HepG2 (cell line): Measurements from ENCODE around the gene ABCC3. TPM values are rescaled to one million over a fixed set of nuclear protein-coding genes. Genes with fewer than 3 reads are reported as not detected.

Experiments
- DR1 ChIP-seq: sonication (generic); formaldehyde crosslinking; IDR thresholded peaks from 2 replicates; pipeline ENCODE4 v1.8.0; 2021; ENCODE audit warnings: mild to moderate bottlenecking, missing genetic modification reagents, inconsistent platforms
- EZH2 ChIP-seq: conservative IDR thresholded peaks from 2 replicates; pipeline ENCODE4 v1.6.1; 2012; ENCODE audit warnings: mild to moderate bottlenecking, low read depth, low read length, moderate library complexity
- RBM39 ChIP-seq: fragments of 200-400 bp; formaldehyde crosslinking; IDR thresholded peaks from one replicate; pipeline ENCODE4 v1.6.1; 2018; ENCODE audit warnings: antibody characterized with exemption, mild to moderate bottlenecking, low read depth, low read length; ENCODE audit not compliant: poor library complexity, severe bottlenecking
- SIN3B ChIP-seq: fragments of 150-350 bp; IDR thresholded peaks from 2 replicates; pipeline ENCODE4 v1.6.1; 2014; ENCODE audit warnings: low read length
- TAF1 ChIP-seq: sonication (generic); formaldehyde crosslinking; IDR thresholded peaks from 2 replicates; pipeline ENCODE4 v1.4.0; 2020; ENCODE audit warnings: missing genetic modification reagents
- TBP ChIP-seq: sonication (generic); formaldehyde crosslinking; IDR thresholded peaks from 2 replicates; pipeline ENCODE4 v1.5.0; 2020; ENCODE audit warnings: missing genetic modification reagents
- TP53 ChIP-seq: sonication (generic); formaldehyde crosslinking; conservative IDR thresholded peaks from 2 replicates; pipeline ENCODE4 v1.4.0; 2020; ENCODE audit warnings: missing genetic modification reagents
- ZNF24 ChIP-seq: fragments of 450-650 bp; IDR thresholded peaks from 2 replicates; pipeline ENCODE4 v1.6.1; 2017; ENCODE audit warnings: antibody characterized with exemption, mild to moderate bottlenecking
- ZNF550 ChIP-seq: sonication (generic); formaldehyde crosslinking; IDR thresholded peaks from 2 replicates; pipeline ENCODE4 v1.4.0; 2020; ENCODE audit warnings: mild to moderate bottlenecking, missing genetic modification reagents, borderline replicate concordance
- ZNF562 ChIP-seq: sonication (generic); formaldehyde crosslinking; IDR thresholded peaks from 2 replicates; pipeline ENCODE4 v1.8.0; 2022; ENCODE audit warnings: missing genetic modification reagents, borderline replicate concordance
- ZNF670 ChIP-seq: sonication (generic); formaldehyde crosslinking; IDR thresholded peaks from 2 replicates; pipeline ENCODE4 v1.8.0; 2022; ENCODE audit warnings: mild to moderate bottlenecking, missing genetic modification reagents, borderline replicate concordance
- ZNF674 ChIP-seq: sonication (generic); formaldehyde crosslinking; IDR thresholded peaks from 2 replicates; pipeline ENCODE4 v1.5.0; 2020; ENCODE audit warnings: low read depth, mild to moderate bottlenecking, missing genetic modification reagents
- ZSCAN12 ChIP-seq: sonication (generic); formaldehyde crosslinking; IDR thresholded peaks from 2 replicates; pipeline ENCODE4 v1.9.0; 2021; ENCODE audit warnings: mild to moderate bottlenecking, missing genetic modification reagents
- polyA plus RNA-seq, 8 experiments: library from polyadenylated mRNA; depleted of rRNA in 3 of 8; stranded (reverse) in 7 of 8; unstranded in 1 of 8; fragments of >200 nt; fragmentation: Illumina TruSeq in 4 of 8; extraction: Trizol in 4 of 8; gene quantifications; 2 replicates each; pipeline versions ENCODE4 v1.2.1 to v1.2.3, GENCODE V29; 2011 to 2016; ENCODE audit warnings: low read depth in 4 of 8, missing spikeins in 1 of 8, mixed read lengths in 1 of 8; ENCODE audit not compliant: insufficient read depth in 1 of 8
- total RNA-seq, 5 experiments: library from RNA; depleted of rRNA; stranded (reverse); fragments of >200 nt; fragmentation: Illumina TruSeq; extraction: Trizol; gene quantifications; 2 replicates each; pipeline ENCODE4 v1.2.3, GENCODE V29; 2016; ENCODE audit warnings: low read depth in 1 of 5
- TF ChIP-seq, protein P1 (sequence below): sonication (generic); formaldehyde crosslinking; IDR thresholded peaks from 2 replicates; pipeline ENCODE4 v1.5.0; 2020; ENCODE audit warnings: missing genetic modification reagents
- TF ChIP-seq, protein P2 (sequence below): sonication (generic); formaldehyde crosslinking; IDR thresholded peaks from 2 replicates; pipeline ENCODE4 v1.5.1; 2020; ENCODE audit warnings: missing genetic modification reagents, mild to moderate bottlenecking, borderline replicate concordance
- TF ChIP-seq, protein P3 (sequence below): sonication (generic); formaldehyde crosslinking; IDR thresholded peaks from 2 replicates; pipeline ENCODE4 v1.4.0; 2020; ENCODE audit warnings: missing genetic modification reagents
- TF ChIP-seq, protein P4 (sequence below): sonication (generic); formaldehyde crosslinking; IDR thresholded peaks from 2 replicates; pipeline ENCODE4 v1.4.0; 2020; ENCODE audit warnings: missing genetic modification reagents
- TF ChIP-seq, protein P5 (sequence below): sonication (generic); formaldehyde crosslinking; IDR thresholded peaks from 2 replicates; pipeline ENCODE4 v1.4.0; 2020; ENCODE audit warnings: mild to moderate bottlenecking, missing genetic modification reagents
- TF ChIP-seq, protein P6 (sequence below): sonication (generic); formaldehyde crosslinking; IDR thresholded peaks from 2 replicates; pipeline ENCODE4 v1.4.0; 2020; ENCODE audit warnings: missing genetic modification reagents
- TF ChIP-seq, protein P7 (sequence below): sonication (generic); formaldehyde crosslinking; IDR thresholded peaks from 2 replicates; pipeline ENCODE4 v1.5.0; 2020; ENCODE audit warnings: mild to moderate bottlenecking, missing genetic modification reagents

The ABCC3 gene
- total and polyA plus RNA-seq, 2 of the 13 experiments (the other 11 are each of a cell fraction or from before 2014, with no cell fraction given) = 25.2 to 50.7 TPM

DNA sequence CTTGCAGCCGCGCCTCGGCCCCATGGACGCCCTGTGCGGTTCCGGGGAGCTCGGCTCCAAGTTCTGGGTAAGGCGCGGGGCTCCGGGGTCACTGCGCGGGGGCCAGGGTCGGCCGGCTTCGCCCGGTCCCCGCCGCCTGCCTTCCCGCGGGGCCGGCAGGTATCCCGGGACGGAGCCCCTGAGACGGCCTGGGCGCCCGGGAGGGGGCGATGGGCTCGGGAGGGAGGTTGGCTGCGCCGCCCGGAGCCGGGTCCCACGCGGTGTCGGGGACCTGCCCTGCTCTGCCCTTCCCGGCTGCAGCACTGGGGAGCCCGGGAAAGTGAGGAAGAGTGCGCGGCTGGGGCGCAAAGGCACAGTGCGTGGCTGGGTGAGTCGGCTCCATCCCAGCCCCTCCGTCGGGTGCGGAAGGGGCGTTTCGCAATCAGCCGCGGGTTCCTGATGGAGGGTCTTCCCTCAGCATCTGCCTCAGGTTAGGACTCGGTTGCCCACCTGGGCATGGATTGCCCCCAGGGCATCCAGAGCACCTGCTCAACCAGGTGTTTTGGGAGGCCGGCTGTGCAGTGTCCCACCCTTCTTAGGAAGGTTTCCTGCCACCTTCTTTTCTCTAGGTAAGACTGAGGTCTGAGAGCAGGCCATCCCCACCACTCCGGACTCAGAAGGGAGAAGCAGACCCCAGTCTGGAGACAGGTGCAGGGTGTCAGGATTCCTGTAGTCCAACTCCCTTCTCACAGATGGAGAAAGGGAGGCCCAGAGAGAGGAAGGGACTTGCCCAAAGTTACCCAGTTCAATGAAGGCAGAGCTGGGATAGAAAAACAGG lies 442 bp downstream of the ABCC3 start (continued):
- TF ChIP-seq, protein P1, sequence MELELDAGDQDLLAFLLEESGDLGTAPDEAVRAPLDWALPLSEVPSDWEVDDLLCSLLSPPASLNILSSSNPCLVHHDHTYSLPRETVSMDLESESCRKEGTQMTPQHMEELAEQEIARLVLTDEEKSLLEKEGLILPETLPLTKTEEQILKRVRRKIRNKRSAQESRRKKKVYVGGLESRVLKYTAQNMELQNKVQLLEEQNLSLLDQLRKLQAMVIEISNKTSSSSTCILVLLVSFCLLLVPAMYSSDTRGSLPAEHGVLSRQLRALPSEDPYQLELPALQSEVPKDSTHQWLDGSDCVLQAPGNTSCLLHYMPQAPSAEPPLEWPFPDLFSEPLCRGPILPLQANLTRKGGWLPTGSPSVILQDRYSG (CRISPR knock-in tag) = no peak
- TF ChIP-seq ZNF674 (CRISPR knock-in tag) (no peak; the same call in 1 of the 2 replicates), ZNF24 (no peak), TAF1 (CRISPR knock-in tag) (peak; percentile 25; the same call in 1 of the 2 replicates), SIN3B (no peak), EZH2 (no peak), ZNF550 (no peak), ZNF670 (no peak), TBP (CRISPR knock-in tag) (no peak), DR1 (no peak), RBM39 (no peak), TP53 (CRISPR knock-in tag) (no peak), ZSCAN12 (CRISPR knock-in tag) (no peak), ZNF562 (CRISPR knock-in tag) (no peak)
- TF ChIP-seq, protein P2, sequence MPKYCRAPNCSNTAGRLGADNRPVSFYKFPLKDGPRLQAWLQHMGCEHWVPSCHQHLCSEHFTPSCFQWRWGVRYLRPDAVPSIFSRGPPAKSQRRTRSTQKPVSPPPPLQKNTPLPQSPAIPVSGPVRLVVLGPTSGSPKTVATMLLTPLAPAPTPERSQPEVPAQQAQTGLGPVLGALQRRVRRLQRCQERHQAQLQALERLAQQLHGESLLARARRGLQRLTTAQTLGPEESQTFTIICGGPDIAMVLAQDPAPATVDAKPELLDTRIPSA = no peak
- TF ChIP-seq, protein P3, sequence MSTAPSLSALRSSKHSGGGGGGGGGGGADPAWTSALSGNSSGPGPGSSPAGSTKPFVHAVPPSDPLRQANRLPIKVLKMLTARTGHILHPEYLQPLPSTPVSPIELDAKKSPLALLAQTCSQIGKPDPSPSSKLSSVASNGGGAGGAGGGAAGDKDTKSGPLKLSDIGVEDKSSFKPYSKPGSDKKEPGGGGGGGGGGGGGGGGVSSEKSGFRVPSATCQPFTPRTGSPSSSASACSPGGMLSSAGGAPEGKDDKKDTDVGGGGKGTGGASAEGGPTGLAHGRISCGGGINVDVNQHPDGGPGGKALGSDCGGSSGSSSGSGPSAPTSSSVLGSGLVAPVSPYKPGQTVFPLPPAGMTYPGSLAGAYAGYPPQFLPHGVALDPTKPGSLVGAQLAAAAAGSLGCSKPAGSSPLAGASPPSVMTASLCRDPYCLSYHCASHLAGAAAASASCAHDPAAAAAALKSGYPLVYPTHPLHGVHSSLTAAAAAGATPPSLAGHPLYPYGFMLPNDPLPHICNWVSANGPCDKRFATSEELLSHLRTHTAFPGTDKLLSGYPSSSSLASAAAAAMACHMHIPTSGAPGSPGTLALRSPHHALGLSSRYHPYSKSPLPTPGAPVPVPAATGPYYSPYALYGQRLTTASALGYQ (CRISPR knock-in tag) = no peak
- TF ChIP-seq, protein P4, sequence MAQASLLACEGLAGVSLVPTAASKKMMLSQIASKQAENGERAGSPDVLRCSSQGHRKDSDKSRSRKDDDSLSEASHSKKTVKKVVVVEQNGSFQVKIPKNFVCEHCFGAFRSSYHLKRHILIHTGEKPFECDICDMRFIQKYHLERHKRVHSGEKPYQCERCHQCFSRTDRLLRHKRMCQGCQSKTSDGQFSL (CRISPR knock-in tag) = no peak; the same call in 1 of the 2 replicates
- TF ChIP-seq, protein P5, sequence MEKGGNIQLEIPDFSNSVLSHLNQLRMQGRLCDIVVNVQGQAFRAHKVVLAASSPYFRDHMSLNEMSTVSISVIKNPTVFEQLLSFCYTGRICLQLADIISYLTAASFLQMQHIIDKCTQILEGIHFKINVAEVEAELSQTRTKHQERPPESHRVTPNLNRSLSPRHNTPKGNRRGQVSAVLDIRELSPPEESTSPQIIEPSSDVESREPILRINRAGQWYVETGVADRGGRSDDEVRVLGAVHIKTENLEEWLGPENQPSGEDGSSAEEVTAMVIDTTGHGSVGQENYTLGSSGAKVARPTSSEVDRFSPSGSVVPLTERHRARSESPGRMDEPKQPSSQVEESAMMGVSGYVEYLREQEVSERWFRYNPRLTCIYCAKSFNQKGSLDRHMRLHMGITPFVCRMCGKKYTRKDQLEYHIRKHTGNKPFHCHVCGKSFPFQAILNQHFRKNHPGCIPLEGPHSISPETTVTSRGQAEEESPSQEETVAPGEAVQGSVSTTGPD (CRISPR knock-in tag) = no peak
- TF ChIP-seq, protein P6, sequence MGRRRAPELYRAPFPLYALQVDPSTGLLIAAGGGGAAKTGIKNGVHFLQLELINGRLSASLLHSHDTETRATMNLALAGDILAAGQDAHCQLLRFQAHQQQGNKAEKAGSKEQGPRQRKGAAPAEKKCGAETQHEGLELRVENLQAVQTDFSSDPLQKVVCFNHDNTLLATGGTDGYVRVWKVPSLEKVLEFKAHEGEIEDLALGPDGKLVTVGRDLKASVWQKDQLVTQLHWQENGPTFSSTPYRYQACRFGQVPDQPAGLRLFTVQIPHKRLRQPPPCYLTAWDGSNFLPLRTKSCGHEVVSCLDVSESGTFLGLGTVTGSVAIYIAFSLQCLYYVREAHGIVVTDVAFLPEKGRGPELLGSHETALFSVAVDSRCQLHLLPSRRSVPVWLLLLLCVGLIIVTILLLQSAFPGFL (CRISPR knock-in tag) = no peak
- TF ChIP-seq, protein P7, sequence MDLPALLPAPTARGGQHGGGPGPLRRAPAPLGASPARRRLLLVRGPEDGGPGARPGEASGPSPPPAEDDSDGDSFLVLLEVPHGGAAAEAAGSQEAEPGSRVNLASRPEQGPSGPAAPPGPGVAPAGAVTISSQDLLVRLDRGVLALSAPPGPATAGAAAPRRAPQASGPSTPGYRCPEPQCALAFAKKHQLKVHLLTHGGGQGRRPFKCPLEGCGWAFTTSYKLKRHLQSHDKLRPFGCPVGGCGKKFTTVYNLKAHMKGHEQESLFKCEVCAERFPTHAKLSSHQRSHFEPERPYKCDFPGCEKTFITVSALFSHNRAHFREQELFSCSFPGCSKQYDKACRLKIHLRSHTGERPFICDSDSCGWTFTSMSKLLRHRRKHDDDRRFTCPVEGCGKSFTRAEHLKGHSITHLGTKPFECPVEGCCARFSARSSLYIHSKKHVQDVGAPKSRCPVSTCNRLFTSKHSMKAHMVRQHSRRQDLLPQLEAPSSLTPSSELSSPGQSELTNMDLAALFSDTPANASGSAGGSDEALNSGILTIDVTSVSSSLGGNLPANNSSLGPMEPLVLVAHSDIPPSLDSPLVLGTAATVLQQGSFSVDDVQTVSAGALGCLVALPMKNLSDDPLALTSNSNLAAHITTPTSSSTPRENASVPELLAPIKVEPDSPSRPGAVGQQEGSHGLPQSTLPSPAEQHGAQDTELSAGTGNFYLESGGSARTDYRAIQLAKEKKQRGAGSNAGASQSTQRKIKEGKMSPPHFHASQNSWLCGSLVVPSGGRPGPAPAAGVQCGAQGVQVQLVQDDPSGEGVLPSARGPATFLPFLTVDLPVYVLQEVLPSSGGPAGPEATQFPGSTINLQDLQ (CRISPR knock-in tag) = no peak
